Measurements from ENCODE around the gene CECR2.

Gene CECR2

GRCh38 chr22:17569971-17570511, 200.8 kb downstream of the CECR2 start:
- no peak for DNase-seq (ENCODE audit: low read depth in 2 of 2)

DNA sequence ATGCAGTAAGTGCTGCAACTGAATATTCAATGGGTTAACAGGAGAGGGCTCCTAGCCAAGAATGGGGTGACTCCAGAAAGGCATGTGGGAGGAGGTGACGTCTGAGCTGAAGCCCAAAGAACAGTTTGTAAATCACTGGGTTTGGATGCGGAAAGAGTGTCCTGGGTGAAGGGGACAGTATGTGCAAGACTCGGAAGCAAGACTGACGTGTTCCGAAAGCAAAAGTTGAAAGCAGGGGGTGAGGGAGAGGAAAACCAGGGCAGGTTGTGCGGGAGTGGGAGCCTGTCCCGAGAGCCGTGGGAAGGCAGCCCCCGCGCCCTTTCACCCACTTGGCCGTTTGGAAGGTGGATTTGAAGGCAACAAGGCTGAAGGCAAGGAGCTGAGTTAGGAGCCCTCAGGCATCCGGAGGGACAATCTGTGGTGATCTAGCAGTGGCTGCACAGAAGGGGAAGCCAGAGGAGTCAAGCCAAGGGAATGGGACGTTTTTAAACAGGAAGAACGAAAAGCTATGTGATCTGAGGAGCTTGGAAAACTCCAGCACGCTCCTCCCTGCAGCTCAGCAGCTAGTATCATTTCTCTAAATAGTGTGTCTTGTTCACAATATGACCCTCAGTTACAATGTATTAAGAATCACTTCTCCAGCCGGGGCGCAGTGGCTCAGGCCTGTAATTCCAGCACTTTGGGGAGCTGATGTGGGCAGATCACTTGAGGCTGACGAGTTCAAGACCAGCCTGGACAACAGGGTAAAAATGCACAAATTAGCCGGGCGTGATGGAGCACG, 201.8 kb downstream of the CECR2 start:
- peak in 1 of 2 experiments; percentile 17 for DNase-seq (ENCODE audit: low read depth in 2 of 2)

DNA sequence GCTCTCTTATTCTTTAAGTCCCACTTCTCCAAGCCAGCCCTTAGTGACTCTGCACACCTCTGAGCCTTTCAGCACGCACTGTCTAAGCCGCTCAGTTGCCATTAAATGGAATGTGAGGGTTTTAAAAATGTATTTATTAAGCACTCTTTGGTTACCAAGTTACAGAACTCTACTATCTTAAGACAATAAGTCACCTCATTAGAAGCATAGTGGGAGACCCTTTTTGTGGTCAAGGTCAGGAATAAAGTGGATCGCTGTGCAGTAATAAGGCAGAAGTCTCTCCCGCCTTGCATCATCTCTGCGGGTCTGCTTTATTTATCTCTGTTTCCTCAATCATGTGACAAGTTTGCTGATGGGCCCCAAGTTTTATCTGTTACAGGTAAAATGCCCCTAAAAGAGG, 205.9 kb downstream of the CECR2 start:
- no peak for DNase-seq (ENCODE audit: low read depth in 2 of 2)

DNA sequence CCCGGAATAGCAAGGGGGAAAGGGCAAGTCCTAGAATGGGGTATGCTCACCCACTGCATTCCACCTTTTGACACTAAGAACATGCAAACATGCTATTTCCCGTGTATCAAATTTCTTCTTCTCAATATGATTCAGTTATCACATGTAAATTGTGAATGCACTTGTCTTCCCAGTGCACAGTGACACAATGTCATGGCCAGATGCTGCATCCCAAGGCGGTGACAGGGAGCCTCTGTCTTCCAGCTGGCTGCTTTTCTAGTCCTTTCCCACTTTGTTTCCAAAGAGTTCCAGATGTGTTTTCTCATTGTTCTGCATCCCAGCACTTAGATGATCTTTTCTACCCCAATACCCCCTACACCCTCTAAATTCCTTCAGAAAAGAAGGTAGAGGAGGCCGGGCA, 206.4 kb downstream of the CECR2 start:
- DNase-seq (ENCODE audit: low read depth in 2 of 2) = no peak

- peak; percentile 42 to 45 for DNase-seq (ENCODE audit: low read depth in 2 of 2)
These were observed 207.2 kb downstream of the CECR2 start for GRCh38 chr22:17576470-17576869.

DNA sequence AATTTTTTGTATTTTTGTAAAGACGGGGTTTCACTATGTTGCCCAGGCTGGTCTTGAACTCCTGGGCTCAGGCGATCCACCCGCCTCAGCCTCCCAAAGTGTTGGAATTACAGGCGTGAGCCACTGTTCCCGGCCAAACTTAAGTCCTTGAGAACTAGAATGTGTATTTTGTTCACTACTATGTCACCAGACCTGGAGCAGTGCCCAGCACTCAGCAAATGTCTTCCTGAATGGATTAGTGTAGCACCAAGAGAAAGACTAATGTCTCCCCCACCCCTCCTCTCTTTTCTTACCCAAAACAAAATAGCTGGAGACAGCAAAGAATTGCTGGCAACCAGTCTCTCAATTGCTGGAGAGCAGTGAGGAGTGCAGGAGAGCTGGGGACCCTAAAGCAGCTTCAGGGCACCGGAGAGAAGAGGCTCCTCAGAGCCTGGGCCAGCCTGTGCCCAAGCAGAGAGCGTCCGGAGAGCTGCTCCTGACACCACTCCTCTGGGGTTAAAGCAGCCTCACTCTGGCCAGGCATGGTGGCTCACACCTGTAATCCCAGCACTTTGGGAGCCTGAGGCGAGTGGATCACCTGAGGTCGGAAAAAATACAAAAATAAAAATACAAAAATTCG, 209.0 kb downstream of the CECR2 start:
- no peak for DNase-seq (ENCODE audit: low read depth in 2 of 2)

GRCh38 chr22:17579535-17579981, 210.3 kb downstream of the CECR2 start:
- DNase-seq (ENCODE audit: low read depth in 2 of 2) = no peak

DNA sequence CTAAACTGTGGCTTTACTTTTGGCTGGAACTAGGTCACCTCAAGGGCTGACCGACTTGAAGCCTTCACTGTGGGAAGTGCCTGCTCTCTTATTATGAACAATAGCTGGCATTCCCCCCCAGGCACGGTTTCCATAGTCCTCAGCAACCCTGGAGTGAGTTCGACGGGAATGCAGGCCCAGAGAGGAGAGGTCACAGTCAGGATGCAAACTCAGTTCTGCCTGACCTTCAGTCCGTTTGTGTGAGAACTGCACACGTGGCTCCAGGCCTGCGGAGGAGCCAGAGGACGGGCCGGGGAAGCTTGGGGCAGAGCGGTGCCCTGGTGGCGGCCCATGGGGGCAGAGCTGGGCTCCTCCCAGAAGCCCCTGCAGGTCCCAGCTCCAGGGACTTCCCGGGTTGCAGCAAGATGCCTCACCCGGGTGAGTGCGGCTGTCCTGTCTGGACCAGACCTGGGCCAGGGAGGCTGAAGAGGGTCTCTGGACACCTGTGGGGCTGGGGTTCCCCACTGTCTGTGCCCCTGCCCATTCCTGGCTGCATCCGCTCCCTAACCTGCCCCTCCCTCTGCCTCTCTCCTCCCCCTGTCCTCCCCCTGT, 211.3 kb downstream of the CECR2 start:
- no peak for DNase-seq (ENCODE audit: low read depth in 2 of 2)

GRCh38 chr22:17581056-17581455, 211.8 kb downstream of the CECR2 start:
- no peak for DNase-seq (ENCODE audit: low read depth in 2 of 2)

DNA sequence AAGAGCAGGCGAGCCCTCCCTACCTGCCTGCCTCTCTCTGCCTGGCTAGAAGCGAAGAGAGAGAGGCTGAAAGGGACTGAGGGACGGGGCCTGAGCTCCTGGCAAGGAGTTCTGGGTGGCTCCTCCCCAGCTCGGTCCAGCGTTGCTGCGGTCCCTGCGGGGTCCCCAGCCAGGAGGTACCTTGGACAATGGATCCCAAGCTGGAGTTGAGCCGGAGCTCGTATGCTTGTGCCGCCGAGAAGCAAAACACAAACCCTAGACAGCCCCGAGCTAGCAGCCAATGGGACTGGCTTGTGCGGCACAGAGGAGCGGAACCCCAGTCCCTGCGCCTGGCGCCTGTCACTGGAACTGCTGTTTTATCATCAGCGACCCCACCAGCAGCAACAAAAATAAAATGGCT, 212.4 kb downstream of the CECR2 start:
- no peak for DNase-seq (ENCODE audit: low read depth in 2 of 2)

- no peak for DNase-seq (ENCODE audit: low read depth in 2 of 2)
These were observed 213.9 kb downstream of the CECR2 start for GRCh38 chr22:17583151-17583550.

DNA sequence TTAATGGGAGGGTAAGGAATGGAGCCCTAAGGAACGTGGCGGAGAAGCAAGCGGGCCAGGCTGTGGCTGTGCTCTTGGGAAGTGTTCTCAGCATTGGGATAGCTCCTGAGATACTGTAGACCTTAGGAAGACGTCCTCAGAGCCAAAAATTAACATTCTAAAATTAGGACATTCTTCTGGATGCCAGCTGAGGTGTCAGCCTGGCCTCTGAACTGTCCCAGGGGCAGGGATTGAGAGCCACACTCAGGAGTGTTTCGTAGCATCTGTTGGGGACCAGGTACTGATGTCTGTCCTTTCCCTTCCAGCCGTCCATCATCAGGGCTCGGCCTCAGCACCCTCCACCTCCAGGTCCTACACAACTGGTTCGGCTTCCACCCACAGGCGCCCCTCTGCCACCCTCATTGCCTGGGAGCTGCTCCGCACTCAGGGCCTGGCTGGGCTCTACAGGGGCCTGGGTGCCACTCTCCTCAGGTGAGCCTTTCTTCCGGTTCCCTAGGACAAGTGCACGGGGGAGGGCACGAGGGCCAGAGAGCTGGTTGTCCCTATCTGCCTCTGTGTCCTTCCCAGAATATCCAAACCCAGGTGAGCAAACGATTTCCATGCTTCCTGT, 217.7 kb downstream of the CECR2 start:
- no peak for DNase-seq (ENCODE audit: low read depth in 2 of 2)

DNA sequence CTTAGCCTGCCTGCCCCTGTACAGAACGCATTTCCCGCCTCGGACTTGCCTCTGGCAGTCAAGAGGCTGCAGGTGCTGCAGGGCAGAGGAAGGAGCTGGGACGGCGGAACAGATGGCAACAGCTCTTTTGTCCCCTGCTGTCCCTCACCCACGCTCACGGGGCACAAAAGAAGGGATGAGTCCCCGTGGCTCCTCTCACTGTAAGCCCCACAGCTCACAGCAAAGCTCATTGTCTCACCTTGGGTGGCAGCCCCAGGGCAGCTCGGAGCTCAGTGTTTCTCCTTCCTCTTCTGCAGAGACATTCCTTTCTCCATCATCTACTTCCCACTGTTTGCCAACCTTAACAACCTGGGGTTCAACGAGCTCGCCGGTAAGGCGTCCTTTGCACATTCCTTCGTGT, 218.4 kb downstream of the CECR2 start:
- no peak for DNase-seq (ENCODE audit: low read depth in 2 of 2)

DNA sequence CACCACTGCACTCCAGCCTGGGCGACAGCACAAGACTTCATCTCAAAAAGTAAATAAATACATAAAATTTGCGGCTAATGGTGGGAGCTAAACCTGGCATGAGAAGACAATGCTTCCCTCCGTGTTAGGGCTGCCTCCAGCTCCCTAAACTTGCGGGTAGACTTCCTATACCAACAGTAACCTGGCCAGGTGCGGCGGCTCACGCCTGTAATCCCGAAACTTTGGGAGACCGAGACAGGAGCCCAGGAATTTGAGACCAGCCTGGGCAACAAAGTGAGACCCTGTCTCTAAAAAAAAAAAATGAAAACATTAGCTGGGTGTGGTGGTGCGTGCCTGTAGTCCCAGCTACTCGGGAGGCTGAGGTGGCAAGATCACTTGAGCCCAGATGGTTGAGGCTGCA, 219.3 kb downstream of the CECR2 start:
- DNase-seq (ENCODE audit: low read depth in 2 of 2) = no peak

DNA sequence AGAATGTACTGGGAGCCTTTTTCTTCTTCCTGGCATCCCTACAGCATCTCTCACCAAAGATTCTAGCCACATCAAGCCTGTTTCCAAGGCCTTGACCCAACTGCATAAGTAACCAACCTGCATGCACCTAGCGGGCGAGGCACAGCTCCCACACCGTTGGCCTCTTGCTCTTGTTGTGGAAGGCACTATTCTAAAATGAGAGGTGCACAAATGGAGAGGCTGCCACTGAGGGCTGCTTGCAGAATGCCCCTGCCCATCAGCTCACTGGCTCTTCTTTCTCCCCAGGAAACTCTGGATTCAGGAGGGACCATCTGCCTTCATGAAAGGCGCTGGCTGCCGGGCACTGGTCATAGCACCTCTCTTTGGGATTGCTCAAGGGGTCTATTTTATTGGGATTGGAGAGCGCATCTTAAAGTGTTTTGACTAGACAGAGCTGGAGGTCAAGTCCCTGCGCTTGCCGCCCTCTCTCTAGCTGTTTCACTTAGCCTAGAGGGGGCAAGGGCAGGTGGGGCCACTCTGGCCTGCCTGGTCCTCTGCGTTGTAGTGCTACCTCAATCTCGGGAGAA, 220.6 kb downstream of the CECR2 start:
- no peak for DNase-seq (ENCODE audit: low read depth in 2 of 2)

DNA sequence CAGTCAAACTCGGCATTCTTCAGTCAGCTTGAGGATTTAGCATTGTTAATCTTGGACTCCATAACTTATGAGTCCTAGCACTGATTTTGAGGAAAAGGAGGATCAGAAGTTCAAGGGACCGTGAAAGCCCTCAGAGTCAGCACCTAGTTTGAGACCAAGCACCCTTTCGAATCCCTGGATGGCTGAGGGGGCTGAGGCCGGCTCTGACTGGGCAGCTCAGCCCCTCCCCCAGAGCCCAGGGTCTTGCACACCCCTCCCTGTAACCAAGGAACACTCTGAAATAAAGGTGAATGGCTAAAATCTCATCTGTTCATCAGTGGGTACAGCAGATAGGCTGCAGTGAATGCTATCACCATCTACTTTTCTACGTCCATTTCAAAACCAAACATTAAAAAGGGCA, 221.3 kb downstream of the CECR2 start:
- no peak for DNase-seq (ENCODE audit: low read depth in 2 of 2)

DNA sequence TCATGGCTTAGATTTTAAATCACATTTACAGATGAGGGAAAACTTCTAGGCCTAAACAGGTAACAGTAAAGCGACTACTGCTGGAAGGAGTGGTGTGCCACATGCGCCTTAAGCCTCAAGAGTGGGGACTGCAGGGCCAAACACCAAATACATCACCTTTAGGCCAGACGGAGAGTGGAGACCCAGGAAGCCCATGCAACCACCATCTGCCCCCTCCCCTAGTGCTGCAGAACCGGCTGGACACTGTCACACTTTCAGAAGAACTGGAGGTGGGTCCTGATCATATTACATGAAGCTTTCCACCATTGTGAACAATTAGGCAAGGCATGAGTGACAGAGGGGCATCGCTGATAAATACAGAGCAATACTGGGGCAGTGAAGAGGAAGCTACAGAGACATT, 222.9 kb downstream of the CECR2 start:
- no peak for DNase-seq (ENCODE audit: low read depth in 2 of 2)

DNA sequence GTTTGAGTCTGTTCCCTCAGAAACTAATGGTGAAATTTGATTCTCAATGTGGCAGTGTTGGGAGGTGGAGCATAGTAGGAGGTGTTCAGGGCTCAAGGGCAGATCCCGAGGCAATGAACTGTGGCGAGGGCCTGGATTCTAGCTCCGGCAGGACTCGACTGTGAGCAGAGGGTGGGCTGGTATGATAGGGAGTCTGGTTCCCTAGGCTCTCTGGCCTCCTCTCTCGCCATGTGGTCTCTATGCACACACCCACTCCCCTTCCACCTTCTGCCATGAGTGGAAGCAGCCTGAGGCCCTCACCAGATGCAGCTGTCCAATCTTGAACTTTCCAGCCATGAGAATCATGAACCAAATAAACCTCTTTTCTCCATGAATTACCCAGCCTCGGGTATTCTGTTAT, 227.0 kb downstream of the CECR2 start:
- no peak for DNase-seq (ENCODE audit: low read depth in 2 of 2)

- peak in 1 of 2 experiments; percentile 3 for DNase-seq (ENCODE audit: low read depth in 2 of 2)
These were observed 228.0 kb downstream of the CECR2 start for GRCh38 chr22:17597217-17597616.

GRCh38 chr22:17598318-17598717, 229.1 kb downstream of the CECR2 start:
- DNase-seq (ENCODE audit: low read depth in 2 of 2) = no peak

DNA sequence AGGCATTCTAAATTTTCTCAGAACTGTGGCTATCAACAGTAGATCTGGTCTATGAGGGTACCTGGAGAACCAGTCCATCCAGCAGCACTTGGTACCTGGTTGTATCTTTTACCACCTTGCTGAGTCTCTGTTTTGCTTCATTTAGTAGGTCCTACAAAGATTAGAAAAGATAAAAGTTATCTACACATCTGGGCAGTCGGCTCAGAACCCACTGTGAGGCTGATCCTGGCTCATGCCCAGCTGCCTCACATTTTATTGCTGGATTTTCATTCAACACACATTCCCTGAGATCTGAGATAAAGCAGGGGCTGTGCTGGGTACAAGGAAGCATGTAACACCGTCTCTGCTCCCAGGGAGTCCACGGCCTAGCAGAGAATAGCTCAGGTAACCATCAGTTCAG, 231.8 kb downstream of the CECR2 start:
- no peak for DNase-seq (ENCODE audit: low read depth in 2 of 2)

DNA sequence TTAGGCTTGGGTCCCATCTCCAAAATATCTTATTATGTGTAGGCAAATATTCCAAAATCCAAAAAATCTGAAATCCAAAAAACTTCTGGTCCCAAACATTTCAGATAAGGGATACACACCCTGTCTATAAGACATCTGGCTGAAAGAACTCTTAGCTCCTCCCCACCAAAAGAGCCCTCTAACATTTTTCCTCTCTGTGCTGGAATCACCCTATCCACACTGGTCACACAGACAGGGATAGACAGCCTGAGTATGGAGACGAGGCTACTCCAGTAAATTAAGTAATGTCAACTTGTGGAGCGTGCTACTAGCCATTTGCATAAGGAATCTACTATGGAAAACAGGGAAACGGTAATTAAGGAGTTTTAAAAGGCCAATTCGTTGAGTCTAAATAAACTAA, 234.4 kb downstream of the CECR2 start:
- no peak for DNase-seq (ENCODE audit: low read depth in 2 of 2)

All from fibroblast of skin of left quadriceps (primary cell).